ENCODE results near the gene GNAT3.

Gene GNAT3

GRCh38 chr7:80463272-80463920, 48.5 kb downstream of the GNAT3 start:
- DNase-seq (ENCODE audit: low spot score), result no peak

- DNase-seq (ENCODE audit: low spot score), result no peak
These were observed 51.0 kb downstream of the GNAT3 start for GRCh38 chr7:80460857-80461256.

- no peak for DNase-seq (ENCODE audit: low spot score)
These were observed 51.9 kb downstream of the GNAT3 start for GRCh38 chr7:80459776-80460510.

- no peak for DNase-seq (ENCODE audit: low spot score)
These were observed 52.8 kb downstream of the GNAT3 start for GRCh38 chr7:80458822-80459725.

- no peak for DNase-seq (ENCODE audit: low spot score)
These were observed 58.0 kb downstream of the GNAT3 start for GRCh38 chr7:80453699-80454340.

GRCh38 chr7:80450621-80451308, 61.1 kb downstream of the GNAT3 start:
- no peak for DNase-seq (ENCODE audit: low spot score)

GRCh38 chr7:80449836-80450235, 62.0 kb downstream of the GNAT3 start:
- no peak for DNase-seq (ENCODE audit: low spot score)

- DNase-seq (ENCODE audit: low spot score), result no peak
These were observed 66.5 kb downstream of the GNAT3 start for GRCh38 chr7:80445351-80445750.

- DNase-seq (ENCODE audit: low spot score), result no peak
These were observed 67.1 kb downstream of the GNAT3 start for GRCh38 chr7:80444811-80445210.

GRCh38 chr7:80443325-80443724, 68.5 kb downstream of the GNAT3 start:
- no peak for DNase-seq (ENCODE audit: low spot score)

GRCh38 chr7:80440883-80441282, 71.0 kb downstream of the GNAT3 start:
- DNase-seq (ENCODE audit: low spot score), result no peak

- DNase-seq (ENCODE audit: low spot score), result peak; percentile 28
These were observed 71.7 kb downstream of the GNAT3 start for GRCh38 chr7:80439894-80440821.

GRCh38 chr7:80435521-80435920, 76.3 kb downstream of the GNAT3 start:
- no peak for DNase-seq (ENCODE audit: low spot score)

- no peak for DNase-seq (ENCODE audit: low spot score)
These were observed 77.8 kb downstream of the GNAT3 start for GRCh38 chr7:80434047-80434446.

- no peak for DNase-seq (ENCODE audit: low spot score)
These were observed 79.7 kb downstream of the GNAT3 start for GRCh38 chr7:80432166-80432565.

GRCh38 chr7:80429181-80429580, 82.7 kb downstream of the GNAT3 start:
- DNase-seq (ENCODE audit: low spot score), result no peak

- DNase-seq (ENCODE audit: low spot score), result peak; percentile 30
These were observed 83.5 kb downstream of the GNAT3 start for GRCh38 chr7:80428161-80429054.

GRCh38 chr7:80427218-80427617, 84.6 kb downstream of the GNAT3 start:
- DNase-seq (ENCODE audit: low spot score), result no peak

- DNase-seq (ENCODE audit: low spot score), result no peak
These were observed 91.0 kb downstream of the GNAT3 start for GRCh38 chr7:80420876-80421275.

Measured in AG08396 (cell line).